Measurements from ENCODE around the gene TMEM108.

DNA sequence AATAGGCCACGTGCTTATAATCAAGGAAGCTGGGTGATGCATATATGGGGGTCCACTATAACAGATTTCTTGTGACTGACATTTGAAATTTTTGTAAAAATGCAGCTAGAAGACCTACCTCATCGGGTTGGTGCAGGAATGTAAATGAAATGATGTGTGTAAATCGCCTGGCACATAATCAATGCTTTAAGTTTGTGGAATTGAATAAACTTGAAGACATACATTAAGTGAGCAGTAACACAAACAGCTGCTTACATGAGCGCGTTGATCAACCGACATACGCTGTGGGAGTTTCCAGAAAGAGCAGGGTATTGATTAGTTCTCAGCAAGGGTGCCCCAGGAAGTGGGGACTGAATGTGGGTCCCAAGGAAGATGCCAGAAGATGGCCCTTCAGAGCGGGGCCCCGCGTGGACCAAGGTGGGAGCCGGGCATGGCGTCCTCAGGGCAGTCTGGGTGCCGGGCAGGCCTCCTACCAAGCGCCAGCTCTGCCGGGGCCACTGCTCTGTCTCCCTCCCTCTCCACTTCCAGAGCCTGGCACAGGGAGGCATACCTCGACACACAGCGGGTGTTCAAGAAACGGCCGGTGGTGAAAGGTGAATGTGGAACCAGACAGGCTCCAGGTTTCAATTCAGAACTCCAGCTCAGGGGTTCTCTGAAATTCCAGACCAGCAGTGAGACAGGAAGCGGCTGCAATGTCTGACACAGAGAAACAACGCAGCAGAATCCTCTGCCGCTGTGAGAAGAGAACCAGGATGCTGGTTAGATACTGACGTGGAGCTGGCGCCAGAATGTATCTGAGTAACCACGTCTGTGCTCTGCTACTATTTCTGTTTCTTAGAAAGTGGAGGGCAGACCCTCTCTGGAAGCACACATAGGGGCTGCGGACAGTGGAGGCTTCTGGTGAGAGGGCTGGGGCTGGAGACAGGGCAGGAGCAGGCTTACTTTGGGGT lies 374.3 kb downstream of the TMEM108 start:
- no peak for TF ChIP-seq POLR2A (IDR thresholded peaks at IDR 0.05)
- TF ChIP-seq, protein P1, sequence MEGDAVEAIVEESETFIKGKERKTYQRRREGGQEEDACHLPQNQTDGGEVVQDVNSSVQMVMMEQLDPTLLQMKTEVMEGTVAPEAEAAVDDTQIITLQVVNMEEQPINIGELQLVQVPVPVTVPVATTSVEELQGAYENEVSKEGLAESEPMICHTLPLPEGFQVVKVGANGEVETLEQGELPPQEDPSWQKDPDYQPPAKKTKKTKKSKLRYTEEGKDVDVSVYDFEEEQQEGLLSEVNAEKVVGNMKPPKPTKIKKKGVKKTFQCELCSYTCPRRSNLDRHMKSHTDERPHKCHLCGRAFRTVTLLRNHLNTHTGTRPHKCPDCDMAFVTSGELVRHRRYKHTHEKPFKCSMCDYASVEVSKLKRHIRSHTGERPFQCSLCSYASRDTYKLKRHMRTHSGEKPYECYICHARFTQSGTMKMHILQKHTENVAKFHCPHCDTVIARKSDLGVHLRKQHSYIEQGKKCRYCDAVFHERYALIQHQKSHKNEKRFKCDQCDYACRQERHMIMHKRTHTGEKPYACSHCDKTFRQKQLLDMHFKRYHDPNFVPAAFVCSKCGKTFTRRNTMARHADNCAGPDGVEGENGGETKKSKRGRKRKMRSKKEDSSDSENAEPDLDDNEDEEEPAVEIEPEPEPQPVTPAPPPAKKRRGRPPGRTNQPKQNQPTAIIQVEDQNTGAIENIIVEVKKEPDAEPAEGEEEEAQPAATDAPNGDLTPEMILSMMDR (IDR thresholded peaks at IDR 0.05) = no peak
